GM20000 (cell line): ENCODE results near the gene CUEDC1.

Experiments
- DNase-seq: peaks from one replicate; pipeline ENCODE4 v3.0.0; 2012; ENCODE audit warnings: low spot score
- CTCF ChIP-seq: IDR thresholded peaks from 2 replicates; pipeline ENCODE4 v1.5.1; 2012; ENCODE audit warnings: mild to moderate bottlenecking, control low read depth; ENCODE audit errors: extremely low read depth, missing control alignments

The CUEDC1 gene

GRCh38 chr17:57954397-57955182 lies 622 bp downstream of the CUEDC1 start:
- no peak for DNase-seq
- TF ChIP-seq CTCF = no peak

- TF ChIP-seq CTCF = no peak
- DNase-seq = no peak
Measured at GRCh38 chr17:57953705-57954396, 1.4 kb downstream of the CUEDC1 start.

GRCh38 chr17:57953219-57953618 lies 2.0 kb downstream of the CUEDC1 start:
- no peak for TF ChIP-seq CTCF
- DNase-seq = no peak

GRCh38 chr17:57949649-57950048 lies 5.6 kb downstream of the CUEDC1 start:
- TF ChIP-seq CTCF = no peak
- DNase-seq = no peak

- no peak for TF ChIP-seq CTCF
- no peak for DNase-seq
Measured at GRCh38 chr17:57948555-57949420, 6.4 kb downstream of the CUEDC1 start.

GRCh38 chr17:57948169-57948554 lies 7.0 kb downstream of the CUEDC1 start:
- no peak for DNase-seq
- TF ChIP-seq CTCF = no peak
